GM18858 (cell line): ENCODE results near the gene RSAD2.
"Not testable (repeated sequence)": the region's sequence is repeated elsewhere in the genome, so short reads cannot be mapped to it uniquely, and the experiment has no call there.

Experiments
- ATAC-seq: cut with Tn5 transposase; IDR thresholded peaks from one replicate; pipeline ENCODE4 v1.9.1; 2021; ENCODE audit not compliant: unreplicated experiment

RSAD2 gene

GRCh38 chr2:6902581-6902980, 25.0 kb downstream of the RSAD2 start:
- ATAC-seq: not testable (repeated sequence)

- no peak for ATAC-seq
These were observed 28.1 kb downstream of the RSAD2 start for GRCh38 chr2:6905668-6906067.

- ATAC-seq: no peak
These were observed 28.7 kb downstream of the RSAD2 start for GRCh38 chr2:6906165-6906741.

- ATAC-seq: no peak
These were observed 30.7 kb downstream of the RSAD2 start for GRCh38 chr2:6908291-6908690.

- peak; percentile 99 for ATAC-seq
These were observed 32.1 kb downstream of the RSAD2 start for GRCh38 chr2:6909431-6910385.

- no peak for ATAC-seq
These were observed 34.1 kb downstream of the RSAD2 start for GRCh38 chr2:6911721-6912120.

- no peak for ATAC-seq
These were observed 36.0 kb downstream of the RSAD2 start for GRCh38 chr2:6913415-6914157.

GRCh38 chr2:6914828-6915227, 37.3 kb downstream of the RSAD2 start:
- ATAC-seq: no peak

GRCh38 chr2:6915399-6915798, 37.8 kb downstream of the RSAD2 start:
- no peak for ATAC-seq

- ATAC-seq: no peak
These were observed 38.6 kb downstream of the RSAD2 start for GRCh38 chr2:6916224-6916623.

GRCh38 chr2:6916736-6917070, 39.1 kb downstream of the RSAD2 start:
- no peak for ATAC-seq

GRCh38 chr2:6917071-6917760, 39.6 kb downstream of the RSAD2 start, which contains the start of gene RNF144A:
RNF144A (plus strand) TSS chr2:6917412; CDS start chr2:6996927, 79,515 bp downstream.
- ATAC-seq: peak; percentile 67

- ATAC-seq: peak; percentile 15
These were observed 40.3 kb downstream of the RSAD2 start for GRCh38 chr2:6917761-6918421.

- ATAC-seq: no peak
These were observed 42.5 kb downstream of the RSAD2 start for GRCh38 chr2:6919901-6920742.

GRCh38 chr2:6920743-6921064, 43.1 kb downstream of the RSAD2 start:
- no peak for ATAC-seq

- ATAC-seq: no peak
These were observed 43.8 kb downstream of the RSAD2 start for GRCh38 chr2:6921321-6921922.

- no peak for ATAC-seq
These were observed 44.7 kb downstream of the RSAD2 start for GRCh38 chr2:6922201-6922656.

- ATAC-seq: no peak
These were observed 45.7 kb downstream of the RSAD2 start for GRCh38 chr2:6923319-6923718.
